ENCODE measurements around the gene PDGFRA.

PDGFRA gene

DNA sequence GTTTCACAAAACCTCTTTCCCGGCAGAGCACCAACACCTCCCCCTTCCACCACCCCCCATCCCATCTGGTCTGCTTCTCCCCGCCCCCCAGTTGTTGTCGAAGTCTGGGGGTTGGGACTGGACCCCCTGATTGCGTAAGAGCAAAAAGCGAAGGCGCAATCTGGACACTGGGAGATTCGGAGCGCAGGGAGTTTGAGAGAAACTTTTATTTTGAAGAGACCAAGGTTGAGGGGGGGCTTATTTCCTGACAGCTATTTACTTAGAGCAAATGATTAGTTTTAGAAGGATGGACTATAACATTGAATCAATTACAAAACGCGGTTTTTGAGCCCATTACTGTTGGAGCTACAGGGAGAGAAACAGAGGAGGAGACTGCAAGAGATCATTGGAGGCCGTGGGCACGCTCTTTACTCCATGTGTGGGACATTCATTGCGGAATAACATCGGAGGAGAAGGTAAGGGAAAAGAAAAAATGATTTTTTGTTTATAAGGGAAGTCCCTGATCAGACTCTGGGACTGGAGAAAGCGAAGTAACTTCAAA, at the start of gene PDGFRA:
Gene PDGFRA (plus strand): TSS at position 333 of the 541 bp plus-strand sequence. CDS start 29,476 bp downstream, outside the sequence.
- no peak for DNase-seq

DNA sequence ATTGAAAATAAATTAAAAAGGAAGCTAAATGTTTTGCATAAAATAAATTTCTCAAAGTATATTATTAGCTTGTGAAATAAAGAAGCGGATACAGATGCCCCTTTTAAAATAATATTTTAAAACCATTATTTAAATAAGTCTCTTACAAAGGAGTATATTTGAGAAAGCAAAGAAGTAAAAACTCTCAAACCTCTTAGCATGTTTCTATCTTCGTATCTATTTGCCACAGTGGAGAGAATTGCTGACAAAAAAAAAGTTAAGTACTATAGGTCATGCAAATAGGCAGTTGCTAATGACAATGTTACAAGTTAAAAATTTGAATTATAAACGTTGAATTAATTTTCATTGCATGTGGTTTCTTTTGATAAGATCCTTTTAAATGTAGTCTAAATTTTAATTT, 44.5 kb upstream of the PDGFRA start:
- DNase-seq, result no peak

DNA sequence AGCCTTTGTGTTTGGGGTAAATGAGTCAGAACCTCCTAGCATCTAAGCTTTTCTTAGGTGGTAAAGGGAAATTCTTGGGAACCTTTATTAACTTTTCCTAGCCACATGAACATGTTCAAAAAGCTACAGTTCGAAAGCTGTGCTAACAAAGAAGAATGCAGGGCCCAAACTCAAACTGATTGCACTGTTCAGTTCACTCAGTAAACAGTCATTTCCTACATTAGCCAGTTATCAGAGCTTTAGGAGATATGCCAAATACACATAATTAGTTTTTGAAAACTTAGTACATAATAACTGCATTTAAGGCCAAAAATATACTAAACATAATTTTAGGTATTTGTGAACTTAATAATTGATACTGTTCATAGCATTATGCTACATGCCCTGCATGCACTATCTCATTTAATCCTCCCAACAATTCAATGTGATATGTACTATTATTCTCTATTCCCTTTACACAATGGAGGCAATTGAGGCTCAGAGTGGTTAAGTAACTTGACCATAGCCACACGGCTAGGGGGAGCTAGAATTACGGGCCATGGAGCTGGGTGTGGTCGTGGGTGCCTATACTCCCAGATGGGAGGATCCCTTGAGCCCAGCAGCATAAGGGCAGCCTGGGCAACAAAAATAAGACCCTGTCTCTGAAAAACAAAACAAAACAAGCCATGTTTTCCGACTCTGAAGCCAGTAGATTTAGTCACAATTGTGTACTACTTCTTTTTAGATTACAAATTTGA, 43.9 kb upstream of the PDGFRA start:
- no peak for DNase-seq

DNA sequence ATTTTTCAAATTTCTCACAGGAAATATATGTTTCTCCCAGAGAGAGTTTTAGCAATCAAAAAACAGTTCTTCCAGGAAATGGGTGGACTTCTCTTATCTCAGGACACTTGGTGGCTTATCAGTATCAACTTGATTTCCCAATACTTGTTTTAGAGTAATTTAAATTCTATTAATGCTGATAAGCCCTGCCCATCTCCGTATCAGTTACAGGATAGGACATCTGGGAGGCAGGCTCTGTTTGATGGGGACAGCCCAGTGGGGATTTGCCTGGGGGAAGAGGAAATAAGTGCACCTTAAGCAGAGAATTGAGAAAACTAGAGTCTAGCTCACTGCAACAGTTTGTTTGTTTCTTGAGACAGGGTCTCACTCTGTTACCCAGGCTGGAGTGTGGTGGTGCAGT, 43.2 kb upstream of the PDGFRA start:
- no peak for DNase-seq

DNA sequence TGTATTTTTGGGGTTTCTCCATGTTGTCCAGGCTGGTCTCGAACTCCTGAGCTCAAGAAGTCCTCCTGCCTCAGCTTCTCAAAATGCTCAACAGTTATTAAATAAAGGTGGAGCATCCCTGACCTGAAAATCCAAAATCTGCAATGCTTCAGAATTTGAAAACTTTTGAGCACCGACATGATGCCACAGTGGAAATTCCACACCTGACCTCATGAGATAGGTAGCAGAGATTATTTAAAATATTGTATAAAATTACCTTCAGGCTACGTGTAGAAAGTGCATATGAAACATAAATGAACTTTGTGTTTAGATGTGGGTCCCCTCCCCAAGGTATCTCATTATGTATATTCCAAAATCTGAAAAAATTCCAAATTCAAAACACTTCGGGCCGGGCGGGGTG, 42.7 kb upstream of the PDGFRA start:
- no peak for DNase-seq

DNA sequence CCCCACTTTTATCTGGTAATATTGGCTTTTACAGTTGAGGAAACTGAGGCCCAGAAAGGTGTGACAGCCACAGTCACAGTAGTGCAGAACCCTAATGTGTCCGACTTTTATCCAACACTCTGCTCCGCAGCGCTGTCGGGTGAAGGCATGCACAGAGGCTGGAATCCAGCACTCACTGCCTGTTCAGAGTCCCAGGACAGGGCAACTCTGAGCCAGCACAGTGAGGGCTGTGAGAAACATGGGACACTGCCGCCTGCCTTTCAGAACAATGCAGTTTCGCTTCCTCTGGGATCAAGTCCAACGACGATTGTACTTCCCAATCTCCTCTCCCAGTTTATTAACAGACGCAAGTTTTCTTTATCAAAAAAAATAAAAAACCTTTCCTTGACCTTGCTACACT, 41.9 kb upstream of the PDGFRA start:
- DNase-seq, result no peak

DNA sequence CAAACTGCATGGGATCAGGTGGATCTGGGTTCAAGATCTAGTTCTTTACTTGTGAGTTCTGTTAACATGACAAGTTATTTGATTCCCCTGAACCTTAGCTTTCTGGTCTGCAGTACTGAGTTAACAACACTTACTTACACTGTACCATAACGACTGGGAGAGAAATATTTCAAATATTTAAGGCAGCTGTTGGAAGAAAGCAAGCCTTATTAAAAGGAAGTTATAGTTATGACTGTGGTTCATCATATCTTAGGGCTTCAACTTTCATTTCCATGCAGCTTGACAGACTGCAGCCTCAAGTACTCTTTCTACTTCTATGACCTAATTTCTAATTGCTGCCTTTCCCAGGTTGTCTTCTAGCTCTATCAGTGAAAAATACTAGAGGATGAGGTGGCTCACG, 40.0 kb upstream of the PDGFRA start:
- no peak for DNase-seq

DNA sequence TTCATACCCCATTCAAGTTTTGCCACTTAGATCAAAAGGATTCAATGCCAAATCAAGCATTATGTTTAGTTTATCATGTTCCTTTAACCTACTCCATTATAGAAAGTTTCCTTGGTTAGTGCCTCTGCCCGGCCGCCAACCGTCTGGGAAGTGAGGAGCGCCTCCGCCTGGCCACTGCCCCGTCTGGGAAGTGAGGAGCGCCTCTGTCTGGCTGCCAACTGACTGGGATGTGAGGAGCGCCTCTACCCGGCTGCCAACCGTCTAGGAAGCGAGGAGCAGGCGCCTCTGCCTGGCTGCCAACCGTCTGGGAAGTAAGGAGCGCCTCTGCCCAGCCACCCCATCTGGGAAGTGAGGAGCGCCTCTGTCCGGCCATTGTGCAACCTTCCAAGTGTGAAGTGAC, 36.3 kb upstream of the PDGFRA start:
- DNase-seq, result no peak

DNA sequence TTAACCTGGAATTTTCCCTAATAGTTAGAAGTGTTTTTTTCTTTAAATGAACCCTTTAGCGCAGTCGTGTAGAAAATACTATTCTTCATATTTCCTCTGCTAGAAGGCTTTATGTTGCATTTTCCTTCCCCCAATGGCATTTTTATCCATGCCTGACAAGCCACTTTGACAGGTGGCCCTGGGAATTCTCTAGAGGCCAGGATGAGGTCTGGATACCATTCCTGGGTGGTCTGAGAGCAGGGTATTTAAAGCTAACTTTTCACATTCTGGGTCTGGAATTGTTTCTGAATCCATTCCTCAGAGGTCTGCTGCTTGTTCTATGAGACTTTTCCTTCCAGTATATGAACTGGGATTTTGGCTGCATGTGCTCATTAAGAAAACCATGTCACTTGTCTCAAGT, 31.2 kb upstream of the PDGFRA start:
- DNase-seq, result no peak

DNA sequence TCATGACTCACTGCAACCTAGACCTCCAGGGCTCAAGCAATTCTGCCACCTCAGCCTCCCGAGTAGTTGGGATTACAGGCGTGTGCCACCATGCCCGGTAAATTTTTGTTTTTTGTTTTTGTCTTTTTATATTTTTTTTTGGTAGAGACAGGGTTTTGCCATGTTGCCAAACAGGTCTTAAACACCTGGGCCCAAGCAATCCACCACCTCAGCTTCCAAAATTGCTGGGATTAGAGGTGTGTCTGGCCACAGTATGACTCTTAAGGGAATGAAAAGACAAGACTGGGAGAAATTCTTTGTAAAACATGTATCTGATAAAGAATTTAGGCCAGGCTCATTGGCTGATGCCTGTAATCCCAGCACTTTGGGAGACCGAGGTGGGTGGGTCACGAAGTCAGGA, 29.2 kb upstream of the PDGFRA start:
- DNase-seq, result no peak

DNA sequence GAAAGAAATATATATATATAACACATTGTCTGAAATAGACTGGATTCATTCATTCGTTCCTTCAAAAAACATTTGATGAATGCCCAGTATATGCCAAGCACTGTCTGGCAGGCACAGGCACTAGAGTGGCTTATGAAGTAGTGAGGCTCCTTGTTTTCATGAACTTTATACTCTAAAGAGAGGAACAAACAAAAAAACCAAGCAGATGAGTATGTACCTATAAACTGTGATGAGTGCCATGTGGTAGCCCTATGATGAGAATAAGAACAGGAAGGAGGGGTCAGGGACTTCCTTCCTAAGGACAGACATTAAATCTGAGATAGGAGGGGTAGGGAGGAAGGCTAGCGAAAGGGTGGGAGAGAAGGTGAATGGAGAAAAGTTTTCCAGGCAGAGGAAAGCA, 19.5 kb upstream of the PDGFRA start:
- DNase-seq, result no peak

DNA sequence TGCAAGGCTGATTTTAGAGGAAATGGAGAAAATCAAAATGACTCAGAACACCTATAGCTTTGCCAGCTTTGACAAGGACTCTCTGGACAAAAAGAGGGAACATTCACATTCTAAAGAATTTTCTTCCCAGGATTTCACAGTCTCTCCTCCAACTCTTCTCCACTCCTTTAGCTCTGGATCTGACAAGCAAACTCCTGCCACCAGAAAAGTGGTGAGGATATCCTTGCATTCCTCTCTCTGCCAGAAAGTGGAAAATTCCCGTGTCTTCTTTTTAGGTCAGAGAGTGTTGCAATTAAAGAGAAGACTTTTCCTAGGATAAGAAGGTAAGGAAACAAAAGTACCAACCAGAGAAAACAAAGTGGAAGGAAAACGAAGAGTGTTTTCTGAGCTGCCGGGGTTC, 16.1 kb upstream of the PDGFRA start:
- DNase-seq, result no peak

DNA sequence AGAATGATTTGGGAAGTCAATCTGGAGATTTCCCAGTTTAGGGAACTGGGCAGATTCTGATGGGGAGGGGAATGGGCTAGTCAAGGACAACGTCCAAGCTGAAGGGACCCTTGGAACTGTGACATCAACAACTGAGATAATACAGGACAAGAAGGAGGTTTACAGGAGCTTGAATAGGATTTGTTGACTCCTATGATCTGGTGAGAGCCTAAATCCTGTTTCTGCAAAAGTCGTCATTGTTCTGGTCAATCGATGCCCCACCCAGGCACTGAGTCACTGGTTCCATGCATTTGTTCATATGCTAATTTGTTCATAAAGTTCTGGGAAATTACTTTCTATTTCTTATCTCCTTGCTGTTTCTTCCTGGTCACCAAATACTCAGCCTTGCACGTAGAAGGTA, 15.3 kb upstream of the PDGFRA start:
- DNase-seq, result no peak

DNA sequence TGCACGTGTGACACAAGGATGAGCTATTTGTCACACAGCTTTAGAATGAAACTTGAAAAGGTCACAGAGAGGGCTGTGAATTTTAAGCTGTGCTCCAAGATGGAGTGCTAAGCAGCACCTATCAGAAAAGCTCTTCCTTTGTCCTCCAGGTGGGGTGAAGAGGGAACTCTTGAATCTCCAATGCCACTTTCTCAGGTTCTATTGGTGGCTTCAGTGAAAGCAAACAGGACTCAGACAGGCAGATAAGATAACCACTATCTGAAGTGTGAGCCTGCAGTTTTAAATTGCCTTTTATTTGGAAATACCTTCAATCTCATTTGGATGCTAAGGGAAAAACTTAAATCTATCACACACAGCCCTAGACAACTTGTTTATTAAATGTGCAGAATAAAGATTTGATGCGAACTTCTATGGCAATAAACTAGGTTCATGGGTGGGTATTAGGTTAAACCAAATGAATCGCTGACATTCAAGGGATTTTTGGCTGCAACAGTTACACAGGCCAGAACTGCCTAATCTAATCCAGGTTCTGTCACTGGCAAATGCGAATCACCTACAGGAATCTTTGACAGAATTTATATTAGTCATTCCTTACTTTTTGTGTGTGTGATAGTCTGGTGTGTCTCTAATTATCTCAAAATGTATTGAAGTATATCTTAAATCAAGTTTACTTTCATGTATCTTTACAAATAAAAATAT, 13.6 kb upstream of the PDGFRA start:
- DNase-seq, result no peak

DNA sequence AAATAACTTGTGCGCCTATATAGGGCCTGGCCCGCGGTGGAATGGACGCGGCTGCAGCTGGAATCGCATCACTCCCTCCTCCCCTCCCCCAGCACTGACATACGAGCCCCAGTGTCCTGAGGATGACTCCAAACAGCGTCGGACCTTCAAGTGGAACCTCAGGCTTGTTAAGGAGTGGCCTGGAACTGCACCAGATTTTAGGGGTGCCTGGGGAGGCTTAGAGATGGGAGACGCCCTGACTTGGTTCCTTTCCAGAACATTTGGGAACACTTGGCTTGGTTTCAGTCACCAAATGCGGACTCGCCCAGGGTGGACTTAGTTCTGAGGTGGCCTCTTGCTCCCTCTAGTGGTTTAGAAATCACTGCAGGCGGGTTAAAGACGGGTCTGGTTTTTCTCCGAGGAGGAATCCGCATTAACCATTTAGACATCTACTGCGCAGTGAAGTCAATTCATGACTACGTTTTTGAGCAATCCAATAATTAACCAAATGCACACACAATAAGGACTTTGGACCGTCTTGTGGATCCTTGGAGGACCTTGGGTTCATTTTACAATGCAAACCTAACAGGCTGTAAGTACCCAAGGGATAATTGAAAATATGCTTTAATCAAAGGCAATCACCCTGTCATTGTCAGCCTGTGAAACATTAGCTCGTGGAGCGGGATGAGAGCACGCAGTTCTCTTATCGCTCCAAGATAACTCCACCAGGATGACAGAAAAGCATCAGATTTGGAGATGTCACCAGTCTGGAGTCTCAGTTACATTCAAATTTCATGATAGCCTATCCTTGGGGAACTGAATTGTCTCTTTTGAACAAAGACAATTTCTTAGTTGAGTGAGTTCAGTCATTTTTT, 11.2 kb upstream of the PDGFRA start:
- DNase-seq, result peak; percentile 62 to 65

DNA sequence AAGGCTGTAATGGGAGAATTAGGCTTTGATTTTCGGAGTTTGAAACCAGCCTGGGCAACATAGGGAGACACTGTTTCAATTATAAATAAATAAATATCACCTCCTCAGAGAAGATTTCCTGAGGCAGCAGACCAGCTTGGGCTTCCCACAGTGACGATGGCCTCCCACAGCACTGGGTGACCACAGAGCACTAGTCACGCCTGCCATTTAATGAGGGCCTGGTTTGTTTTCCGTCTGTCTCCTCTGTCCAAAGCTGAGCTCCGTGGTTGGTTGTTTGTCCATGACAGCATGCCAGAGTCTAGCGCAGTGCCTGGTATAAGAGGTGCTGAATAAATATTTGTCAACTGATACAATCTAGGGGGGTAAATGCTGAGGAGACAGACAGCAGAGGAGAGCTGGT, 10.4 kb upstream of the PDGFRA start:
- no peak for DNase-seq

DNA sequence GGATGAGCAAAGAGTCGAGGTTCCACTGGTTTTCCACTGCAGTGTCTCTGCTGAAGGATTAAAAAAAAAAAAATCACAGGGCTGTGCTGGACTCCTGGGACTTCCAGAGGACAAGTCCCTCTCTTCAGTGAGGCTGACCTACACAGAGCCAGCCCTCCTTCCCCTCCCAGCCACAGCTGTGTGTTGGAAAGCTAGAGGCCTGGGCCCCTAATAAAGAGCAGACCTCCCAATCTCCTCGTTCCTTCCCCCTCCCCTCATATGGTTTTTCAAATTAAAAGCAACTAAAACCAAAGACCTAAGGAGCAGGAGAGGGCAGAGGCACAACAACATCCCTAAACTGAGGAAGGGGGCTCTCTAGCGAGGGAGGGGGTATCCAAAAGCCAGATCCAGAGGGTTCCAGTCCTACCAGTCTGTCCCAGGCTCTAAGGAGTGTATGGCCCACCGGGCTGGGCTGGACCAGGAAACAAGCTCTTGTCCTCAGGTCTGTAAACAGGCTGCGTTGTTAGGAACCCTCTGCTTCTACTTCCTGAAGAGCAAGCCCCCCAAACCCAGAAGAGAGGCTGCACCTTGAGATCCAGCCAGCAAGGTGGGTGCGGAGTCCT, 4.0 kb upstream of the PDGFRA start:
- DNase-seq, result no peak

DNA sequence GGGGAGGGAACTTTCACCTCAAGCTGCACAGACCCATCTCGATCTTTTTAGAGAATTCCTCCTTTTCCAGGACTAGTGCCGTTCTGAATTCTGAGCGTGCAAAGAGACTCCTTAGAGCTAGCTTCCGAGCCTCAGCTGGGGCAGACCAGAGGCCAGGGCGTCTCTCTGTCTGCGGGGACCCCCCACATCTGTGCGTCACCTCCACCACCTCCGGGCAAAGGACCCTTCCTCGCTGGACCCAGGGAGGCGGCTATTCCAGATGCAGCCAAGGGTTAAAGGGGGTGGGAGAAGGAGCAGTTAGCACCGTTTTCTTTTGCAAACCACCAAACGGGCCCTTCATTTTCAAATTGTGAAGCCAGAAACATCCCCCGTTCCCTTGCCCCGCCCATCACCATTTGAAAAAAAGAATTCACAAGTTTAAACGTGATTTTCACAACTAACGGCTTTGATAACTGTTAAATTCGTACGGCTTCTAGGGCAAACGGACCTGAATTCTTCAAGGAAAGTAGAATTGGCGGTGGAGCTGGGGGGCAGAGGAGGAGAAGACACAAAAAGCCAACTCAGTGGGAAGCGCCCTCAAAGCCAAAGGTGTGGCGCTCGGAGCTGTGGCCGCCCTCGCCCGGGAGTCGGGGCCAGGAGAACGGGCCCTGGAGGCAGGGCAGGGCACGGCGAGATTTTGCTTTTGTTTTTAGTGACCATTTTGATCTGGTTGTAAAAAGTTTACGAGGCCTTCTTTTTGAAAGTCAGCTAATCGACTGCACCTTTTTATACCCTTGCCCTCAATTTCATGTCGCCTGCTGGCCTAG, 3.3 kb upstream of the PDGFRA start:
- DNase-seq, result no peak

DNA sequence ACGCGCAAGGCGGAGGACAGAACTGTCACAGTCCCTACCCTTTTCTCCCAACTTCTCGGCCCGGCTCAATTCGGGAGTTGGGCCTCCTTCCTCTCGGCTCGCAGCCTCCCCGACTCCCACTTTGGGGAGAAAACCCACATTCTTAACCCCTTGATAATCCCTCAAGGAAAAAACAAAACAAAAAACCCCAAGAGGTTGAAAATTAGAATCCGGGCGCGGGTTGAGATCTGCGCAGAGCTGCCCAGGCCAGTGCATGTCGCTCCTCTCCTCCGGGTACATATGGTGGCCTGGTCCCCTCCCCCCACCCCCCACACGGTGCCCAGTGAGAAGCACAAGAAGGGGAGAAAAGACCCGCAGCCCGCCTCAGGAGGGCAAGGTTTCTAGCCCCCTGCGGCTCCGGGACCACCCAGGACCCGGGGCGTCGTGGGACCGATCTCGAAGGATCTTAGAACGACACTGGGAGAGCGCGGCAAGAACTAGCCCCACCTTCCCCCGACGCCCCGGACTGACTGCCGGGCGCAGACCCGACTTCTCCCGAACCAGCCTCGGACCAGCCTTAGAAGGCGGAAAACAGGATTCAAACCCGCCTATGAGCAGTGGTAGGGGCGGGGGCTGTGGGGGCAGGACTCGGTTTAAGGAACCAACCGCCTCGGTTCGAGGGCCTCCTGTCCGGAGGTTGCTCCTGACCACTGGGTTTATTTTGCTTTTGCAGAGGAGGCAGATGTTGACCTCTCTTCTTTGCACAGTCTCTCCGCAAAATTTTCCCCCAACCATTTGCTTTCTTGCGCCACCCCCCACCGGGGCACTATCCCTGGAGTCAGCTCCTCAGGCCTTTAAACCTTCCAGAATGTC, 2.5 kb upstream of the PDGFRA start:
- no peak for DNase-seq

DNA sequence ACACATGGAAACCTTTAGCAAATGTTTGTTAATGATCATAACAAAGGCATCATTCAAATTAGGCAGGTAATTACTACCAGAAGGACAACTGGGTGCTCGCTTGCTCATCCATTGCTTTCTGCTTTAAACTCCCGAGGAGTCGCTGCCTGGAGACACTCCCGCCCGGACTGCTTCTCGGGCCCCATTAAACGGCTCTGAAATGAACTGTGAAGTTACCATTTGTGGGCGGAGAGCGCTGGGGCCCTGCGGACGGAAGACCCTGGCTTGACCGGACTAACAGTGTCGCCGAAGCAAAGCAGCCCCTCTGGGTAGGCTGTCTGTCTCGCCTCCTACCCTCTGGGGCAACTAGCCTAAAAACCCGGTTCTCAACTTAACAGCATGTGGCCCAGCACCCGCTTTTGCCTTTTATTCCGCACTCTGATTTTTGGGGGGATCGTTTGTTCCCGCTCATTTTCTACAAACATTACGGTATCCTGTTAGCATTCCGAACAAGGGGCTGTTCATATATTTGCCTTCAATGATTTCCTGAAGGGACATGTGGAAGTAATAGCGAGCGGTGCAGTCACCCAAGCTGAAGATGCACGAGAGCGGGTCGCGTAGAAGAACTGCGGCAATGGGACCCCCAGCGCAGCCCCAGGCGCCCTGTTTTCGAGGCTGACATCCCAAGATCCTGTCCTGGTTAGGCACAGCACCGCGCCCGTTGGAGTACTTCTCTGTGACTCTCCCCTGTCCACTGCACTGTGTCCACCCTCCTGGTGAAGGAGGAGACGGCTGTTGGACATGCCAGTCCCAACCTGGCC, 1.6 kb upstream of the PDGFRA start:
- no peak for DNase-seq

All from CD4-positive, alpha-beta T cell treated with Interleukin-4 for 1 hour (primary cell).